ENCODE data around the gene BTG2.
A peak's percentile ranks its signal among the peaks of the same experiment; 100 is the strongest.
"Not testable (repeated sequence)": the region's sequence is repeated elsewhere in the genome, so short reads cannot be mapped to it uniquely, and the experiment has no call there.

Gene BTG2

DNA sequence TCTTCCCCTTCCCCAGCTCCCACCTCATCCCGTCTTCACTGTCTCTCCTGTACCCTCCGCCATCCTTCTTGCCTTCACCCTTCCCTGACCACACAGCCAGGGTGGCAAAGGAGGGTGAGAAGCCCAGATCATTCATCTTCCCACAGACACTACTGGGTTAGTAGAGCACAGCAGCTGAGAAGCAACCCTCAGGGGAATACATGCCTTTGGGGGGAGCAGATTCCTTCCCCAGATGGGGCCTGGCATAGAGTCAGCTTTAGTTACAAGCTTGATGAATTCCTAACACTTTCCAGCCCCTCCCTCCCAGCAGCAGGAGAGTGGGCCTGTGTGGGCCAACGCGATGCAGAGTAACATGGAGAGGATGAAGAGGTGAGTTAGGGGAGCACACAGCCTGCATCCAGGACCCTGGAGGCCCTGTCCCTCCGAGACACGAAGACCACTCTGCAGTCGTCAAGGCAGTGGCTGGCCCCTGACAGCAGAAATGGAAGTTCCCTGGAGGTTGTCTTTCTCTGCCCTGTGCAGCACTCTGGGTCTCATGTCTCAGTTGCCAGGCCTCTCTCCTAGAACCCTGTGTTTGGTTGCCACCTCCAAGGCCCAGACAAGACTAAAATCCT, 8.8 kb upstream of the BTG2 start:
- DNase-seq, result no peak

DNA sequence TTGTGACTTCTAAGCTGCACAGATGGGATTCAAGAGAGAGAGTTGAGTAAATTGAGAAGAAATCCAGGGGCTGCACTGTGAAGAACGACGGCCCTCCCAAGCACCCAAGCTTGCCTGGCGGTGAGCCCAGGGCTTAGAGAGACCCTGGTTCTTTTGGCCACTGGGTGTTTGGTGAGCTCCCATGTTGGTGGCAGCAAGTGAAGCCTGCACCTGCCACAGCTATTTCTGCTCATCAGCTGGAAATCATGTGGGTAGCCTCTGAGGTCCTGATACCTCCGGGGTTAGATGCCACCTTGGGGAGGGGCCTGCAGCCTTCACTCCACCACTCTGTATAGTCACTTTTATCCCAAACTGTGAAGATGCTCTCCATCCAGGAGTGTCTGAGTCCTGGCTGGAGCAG, 6.2 kb upstream of the BTG2 start:
- DNase-seq, result no peak

DNA sequence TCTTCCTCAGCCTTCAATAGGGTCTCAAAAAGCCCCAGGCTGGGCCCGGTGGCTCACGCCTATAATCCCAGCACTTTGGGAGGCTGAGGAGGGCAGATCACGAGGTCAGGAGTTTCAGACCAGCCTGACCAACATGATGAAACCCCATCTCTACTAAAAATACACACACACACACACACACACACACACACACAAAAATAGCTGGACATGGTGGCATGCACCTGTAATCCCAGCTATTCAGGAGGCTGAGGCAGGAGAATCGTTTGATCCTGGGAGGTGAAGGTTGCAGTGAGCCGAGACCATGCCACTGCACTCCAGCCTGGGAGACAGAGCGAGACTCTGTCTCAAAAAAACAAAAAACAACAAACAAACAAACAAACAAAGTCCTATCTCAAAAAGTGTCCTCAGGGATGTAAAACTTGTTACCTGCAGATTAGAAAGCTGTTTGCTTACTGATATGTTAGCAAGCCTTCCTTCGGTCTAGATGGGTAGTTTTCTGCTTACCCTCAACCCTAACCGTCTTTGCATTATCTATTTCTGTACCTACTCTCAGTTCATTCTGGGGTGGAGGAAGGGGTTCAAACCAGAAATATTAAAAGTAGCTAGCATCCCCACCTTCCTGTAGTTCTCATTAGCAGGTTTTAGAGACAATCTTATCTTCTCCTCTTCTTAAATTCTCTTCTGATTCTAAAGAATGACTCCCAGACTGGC, 5.4 kb upstream of the BTG2 start:
- DNase-seq, result not testable (repeated sequence)

DNA sequence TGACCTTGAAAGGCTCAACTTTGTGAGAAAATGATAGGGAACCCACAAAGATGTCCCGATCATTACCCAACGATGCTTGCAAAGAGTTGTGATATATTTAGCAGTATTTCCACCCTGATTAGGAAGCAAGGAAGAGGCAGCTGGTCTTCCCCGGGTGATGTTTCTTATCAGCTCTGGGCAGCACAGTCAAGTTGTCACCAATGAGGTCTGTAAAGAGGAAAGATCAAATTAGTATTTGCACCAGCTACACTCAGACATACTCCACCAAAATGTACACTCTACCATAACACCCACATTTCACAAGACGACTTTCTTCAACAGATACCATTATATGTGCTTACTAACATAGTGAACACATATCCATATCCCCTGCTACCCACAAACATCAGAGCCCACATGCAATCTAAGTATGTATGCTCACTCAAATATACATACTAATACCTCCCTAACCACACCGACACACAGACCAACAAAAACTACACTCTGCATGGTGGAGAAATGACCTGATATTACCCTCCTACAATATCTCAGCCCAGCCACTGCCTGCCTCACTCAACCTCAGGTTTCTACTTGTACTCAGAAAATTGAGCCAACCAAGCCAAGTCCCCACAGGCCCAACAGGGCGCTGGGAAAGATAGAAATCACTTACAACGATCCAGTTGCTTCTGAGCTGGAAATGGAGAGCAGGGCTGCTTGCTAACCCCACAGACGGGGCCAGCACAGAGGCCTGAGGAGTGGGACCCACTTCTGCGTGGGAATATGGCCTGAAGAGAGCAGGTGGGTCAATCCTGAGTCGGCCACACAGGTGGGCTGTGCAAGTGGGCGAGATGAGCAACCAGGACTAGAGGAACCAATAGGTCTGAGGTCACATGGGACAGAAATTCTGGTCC, 4.6 kb upstream of the BTG2 start:
- no peak for DNase-seq

DNA sequence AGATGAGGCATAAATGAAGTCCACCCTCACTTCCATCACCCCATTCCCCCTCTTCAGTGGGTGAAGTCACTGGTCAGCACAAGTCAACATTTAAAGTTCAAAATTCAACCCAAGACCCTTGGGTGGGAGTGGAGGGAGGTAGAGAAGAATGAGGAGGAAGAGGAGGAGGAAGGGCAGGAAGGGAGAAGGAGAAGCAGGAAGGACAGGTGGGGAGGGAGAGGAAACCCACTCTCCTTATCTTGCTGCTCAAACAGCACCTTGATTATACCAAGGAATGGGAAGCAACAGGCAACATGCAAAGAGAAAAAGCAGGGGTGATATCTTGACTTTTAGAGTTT, 4.0 kb upstream of the BTG2 start:
- DNase-seq, result no peak

DNA sequence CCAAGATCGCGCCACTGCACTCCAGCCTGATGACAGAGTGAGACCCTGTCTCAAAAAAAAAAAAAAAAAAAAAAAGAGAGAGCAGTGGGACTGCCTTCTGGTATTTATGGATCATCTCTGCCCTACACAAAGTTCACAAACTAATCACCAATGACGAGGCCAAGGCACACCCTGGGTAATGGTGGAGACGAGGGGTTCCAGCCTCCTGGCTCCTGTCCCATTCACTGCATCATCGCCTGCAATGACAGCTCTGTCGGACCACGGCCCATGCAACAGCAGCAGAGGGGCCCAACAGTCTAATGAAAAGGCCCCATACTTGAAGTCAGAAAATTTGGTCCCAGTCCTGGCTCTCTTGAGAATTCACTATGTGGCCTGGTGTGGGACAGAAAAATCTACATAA, 2.9 kb upstream of the BTG2 start:
- no peak for DNase-seq

DNA sequence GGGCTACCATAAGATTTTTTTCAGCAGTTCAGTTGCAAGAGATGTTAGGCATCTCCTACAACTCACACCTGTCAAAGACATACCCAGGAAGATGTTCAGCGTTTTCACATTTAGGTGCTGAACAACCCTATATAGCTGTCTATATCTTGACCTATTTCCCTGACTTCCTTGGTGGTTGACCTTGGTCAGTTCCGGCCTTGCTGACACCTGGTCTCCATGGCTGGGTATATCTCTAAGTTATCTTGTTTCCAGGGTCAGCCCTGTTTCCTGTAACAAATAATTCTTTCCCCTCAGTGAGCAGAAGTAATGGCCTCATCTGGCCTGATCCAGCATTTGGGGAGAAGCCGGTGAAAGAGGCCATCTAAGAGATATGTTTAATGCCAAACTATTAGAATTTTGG, 2.4 kb upstream of the BTG2 start:
- DNase-seq, result no peak

DNA sequence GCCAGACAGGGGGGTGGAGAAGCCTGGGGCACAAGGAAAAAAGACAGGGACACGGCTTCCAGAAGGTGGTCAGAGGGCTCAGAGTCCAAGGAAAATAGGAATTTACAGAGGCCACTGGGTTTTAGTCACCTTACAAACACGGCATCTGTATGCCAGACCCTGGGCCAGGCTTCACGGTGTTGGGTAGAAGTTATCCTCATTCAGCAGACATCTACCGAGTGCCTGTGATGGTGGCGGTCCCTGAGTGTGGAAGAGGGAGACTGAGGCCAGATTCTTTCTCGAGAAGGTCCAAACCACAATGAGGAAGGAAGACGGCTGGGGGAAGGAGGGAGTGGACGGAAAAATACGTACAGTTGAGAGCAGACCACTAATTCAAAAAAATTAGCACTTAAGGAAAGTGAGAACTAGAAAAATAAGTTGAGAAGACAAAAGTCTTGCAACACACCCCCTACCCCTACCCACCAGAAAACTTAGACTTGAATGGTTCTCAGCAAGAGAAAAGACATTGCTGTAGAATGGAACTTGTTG, 864 bp upstream of the BTG2 start:
- no peak for DNase-seq

DNA sequence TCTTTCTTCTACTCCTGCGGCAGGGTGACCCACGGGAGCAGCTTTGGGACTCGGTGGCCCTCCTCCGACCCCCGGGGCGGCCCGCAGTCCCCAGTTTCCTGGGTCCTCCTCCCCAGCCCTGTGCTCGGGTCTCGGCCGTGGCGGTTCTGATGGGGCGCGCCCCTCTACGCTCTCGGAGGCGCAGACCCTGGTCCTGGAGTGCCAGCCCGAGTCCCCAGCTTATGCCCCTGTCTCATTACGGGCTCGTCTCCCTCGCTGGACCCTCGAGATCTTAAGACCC, 430 bp downstream of the BTG2 start:
- no peak for DNase-seq

DNA sequence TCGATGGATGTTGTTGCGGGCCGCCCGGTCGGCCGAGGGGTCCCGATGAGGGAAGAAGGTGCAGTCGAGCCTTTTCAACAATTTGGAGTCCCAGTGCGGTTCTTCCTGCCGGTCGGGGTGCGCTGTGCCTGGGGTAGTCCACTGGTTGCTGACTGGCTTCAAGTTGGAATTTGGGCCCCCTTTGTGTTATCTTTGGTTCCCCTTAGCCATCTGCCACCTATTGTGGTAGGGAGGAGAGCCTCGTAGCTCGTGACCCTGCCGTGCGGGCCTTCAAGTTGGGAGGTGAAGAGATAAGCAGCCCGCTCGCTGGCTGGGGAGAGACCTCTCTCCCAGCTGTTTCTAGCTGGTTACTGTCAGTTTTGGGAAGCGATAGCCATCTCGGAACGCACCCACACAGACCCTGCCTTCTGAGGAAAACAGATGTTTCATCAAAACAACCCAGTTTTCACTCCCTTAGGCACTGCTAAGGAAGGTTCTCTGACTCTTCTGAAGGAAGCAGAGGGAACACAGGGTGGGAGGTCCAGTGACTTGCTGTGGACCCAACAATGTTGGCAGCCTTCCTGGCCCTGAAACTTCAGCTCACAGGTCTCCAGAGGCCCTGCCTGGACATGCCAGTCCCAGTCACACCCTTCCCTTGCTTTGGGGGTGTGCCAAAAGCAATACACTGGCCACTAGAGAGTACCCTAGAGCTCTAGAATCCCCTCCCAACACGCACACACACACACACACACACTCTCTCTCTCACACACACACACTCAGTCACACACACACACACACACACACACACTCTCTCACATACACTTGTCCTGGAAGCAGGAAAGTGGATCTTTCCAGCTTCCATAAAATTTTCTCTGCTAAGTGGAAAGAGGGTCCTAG, 1.0 kb downstream of the BTG2 start:
- peak; percentile 80 to 95 for DNase-seq

DNA sequence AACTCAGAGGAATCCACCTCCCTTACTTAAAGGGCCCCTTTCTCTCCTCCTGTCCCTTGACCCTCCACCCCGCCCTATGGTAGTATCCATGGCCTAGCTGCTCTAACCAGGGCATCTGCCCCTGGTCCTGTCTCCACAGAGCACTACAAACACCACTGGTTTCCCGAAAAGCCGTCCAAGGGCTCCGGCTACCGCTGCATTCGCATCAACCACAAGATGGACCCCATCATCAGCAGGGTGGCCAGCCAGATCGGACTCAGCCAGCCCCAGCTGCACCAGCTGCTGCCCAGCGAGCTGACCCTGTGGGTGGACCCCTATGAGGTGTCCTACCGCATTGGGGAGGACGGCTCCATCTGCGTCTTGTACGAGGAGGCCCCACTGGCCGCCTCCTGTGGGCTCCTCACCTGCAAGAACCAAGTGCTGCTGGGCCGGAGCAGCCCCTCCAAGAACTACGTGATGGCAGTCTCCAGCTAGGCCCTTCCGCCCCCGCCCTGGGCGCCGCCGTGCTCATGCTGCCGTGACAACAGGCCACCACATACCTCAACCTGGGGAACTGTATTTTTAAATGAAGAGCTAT, 1.7 kb downstream of the BTG2 start:
- DNase-seq, result no peak

DNA sequence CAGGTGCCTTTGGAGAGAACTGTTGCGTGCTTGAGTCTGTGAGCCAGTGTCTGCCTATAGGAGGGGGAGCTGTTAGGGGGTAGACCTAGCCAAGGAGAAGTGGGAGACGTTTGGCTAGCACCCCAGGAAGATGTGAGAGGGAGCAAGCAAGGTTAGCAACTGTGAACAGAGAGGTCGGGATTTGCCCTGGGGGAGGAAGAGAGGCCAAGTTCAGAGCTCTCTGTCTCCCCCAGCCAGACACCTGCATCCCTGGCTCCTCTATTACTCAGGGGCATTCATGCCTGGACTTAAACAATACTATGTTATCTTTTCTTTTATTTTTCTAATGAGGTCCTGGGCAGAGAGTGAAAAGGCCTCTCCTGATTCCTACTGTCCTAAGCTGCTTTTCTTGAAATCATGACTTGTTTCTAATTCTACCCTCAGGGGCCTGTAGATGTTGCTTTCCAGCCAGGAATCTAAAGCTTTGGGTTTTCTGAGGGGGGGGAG, 2.4 kb downstream of the BTG2 start:
- DNase-seq, result no peak

DNA sequence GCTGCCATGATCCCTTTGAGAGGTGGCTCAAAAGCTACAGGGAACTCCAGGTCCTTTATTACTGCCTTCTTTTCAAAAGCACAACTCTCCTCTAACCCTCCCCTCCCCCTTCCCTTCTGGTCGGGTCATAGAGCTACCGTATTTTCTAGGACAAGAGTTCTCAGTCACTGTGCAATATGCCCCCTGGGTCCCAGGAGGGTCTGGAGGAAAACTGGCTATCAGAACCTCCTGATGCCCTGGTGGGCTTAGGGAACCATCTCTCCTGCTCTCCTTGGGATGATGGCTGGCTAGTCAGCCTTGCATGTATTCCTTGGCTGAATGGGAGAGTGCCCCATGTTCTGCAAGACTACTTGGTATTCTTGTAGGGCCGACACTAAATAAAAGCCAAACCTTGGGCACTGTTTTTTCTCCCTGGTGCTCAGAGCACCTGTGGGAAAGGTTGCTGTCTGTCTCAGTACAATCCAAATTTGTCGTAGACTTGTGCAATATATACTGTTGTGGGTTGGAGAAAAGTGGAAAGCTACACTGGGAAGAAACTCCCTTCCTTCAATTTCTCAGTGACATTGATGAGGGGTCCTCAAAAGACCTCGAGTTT, 3.1 kb downstream of the BTG2 start:
- DNase-seq, result no peak

DNA sequence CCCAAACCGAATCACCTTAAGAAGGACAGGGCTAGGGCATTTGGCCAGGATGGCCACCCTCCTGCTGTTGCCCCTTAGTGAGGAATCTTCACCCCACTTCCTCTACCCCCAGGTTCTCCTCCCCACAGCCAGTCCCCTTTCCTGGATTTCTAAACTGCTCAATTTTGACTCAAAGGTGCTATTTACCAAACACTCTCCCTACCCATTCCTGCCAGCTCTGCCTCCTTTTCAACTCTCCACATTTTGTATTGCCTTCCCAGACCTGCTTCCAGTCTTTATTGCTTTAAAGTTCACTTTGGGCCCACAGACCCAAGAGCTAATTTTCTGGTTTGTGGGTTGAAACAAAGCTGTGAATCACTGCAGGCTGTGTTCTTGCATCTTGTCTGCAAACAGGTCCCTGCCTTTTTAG, 3.6 kb downstream of the BTG2 start:
- no peak for DNase-seq

DNA sequence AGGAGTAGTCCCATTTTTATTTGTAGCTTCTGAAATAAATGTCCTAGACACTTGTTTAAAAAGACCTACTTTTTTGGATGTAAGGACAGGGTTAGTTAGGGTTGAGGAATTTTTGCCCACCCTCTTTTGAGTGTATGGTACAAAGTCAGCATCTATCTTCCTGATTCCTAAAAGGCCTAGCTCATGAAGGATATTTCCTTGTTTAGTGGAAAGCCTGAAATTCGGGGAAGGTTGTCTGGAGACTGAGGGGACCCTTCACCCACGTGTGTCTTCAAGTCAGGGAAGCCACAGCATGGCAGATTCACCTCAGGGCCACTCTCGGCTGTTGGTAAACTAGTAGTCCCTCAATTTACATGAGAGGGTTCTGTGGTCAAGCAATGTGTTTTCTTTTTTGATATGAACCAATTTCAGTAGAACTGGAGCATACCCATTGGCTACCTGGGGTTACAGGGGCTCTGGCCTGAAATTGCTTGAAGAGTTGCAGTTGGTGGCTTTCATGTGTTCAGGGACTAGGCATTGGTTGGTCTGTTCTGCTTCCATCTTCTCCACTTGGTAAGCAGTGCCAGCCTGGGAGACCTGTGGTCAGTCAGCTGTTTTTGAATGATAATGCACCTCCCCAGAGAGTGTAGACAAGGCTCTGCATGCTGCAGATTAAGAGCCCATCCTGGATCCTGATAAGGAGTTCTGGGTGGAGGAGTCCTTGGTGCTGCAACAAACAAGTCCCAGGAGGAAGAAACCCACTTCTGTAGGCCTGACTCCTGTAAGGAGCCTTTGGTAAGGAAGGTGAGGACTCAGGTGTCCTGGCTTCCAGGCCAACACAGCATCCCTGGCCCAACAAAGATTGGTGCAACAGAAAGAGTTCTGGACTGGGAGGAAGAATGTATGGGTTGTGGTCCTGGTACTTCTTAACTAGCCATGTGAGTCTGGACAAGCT, 6.3 kb downstream of the BTG2 start:
- DNase-seq, result no peak

DNA sequence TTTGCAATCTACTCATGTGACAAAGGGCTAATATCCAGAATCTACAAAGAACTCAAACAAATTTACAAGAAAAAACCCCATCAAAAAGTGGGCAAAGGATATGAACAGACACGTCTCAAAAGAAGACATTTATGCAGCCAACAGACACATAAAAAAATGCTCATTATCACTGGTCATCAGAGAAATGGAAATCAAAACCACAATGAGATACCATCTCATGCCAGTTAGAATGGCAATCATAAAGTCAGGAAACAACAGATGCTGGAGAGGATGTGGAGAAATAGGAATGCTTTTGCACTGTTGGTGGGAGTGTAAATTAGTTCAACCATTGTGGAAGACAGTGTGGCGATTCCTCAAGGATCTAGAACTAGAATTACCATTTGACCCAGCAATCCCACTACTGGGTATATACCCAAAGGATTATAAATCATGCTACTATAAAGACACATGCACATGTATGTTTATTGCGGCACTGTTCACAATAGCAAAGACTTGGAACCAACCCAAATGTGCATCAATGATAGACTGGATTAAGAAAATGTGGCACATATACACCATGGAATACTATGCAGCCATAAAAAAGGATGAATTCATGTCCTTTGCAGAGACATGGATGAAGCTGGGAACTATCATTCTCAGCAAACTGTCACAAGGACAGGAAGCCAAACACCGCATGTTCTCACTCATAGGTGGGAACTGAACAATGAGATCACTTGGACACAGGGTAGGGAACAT, 8.9 kb downstream of the BTG2 start:
- DNase-seq, result not testable (repeated sequence)

DNA sequence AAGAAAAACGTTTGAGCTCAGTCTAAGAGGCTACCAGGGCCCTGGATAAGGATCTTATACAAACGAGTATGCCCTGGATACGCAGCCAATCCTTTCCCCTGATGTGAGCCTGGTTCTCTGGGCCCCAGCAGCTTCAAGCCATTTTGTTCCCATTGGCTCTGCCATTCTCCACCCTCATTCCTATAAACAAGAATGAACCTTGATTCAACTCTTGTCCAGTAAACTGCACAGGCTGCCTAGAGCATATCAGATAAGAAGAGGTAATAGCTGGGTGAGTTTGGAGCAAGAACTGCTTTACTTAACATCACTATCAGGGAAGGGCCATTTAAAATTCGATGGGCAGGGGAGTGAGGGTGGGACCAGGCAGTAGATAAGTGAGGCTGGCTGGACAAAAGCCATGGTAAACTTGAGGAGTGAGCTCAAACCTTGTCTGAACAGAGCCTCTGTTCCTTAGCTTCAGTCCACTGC, 11.3 kb downstream of the BTG2 start:
- no peak for DNase-seq

DNA sequence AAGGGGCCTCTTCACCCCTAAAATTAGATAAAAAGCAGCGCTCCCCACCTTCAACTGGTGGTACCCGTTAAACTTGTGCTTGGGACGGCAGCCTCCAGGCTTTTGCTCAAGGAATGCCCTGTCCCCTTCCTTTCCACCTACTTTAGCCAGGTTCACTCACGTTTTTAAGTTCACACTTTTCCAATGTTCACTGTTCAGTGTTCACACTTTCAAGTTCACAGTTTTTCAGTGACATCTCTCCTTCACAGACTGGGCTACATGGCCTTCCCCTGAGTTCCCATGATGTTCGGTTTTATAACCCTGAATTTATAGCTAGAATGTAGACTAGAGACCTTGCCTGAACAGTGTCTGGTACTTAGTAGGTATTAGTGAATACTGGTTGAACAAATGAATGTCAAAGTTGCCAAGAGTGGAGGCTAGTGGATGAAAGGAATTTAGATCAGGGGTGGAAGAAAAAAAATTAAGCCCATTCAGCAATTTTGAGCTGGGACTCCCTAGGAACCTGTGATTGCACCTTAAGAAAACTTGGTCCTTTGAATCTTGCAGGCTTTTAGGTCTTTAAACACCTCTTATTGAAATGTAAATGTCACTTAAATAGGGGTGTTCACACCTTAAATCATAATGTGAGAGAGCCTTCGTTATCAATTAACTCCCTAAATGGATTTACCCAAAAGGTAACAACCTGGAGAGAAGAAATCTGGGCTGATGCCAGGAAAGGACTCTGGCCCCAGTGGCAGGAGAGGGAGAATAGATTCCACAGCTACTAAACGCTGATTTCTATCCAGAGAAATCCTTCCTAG, 12.3 kb downstream of the BTG2 start:
- no peak for DNase-seq

DNA sequence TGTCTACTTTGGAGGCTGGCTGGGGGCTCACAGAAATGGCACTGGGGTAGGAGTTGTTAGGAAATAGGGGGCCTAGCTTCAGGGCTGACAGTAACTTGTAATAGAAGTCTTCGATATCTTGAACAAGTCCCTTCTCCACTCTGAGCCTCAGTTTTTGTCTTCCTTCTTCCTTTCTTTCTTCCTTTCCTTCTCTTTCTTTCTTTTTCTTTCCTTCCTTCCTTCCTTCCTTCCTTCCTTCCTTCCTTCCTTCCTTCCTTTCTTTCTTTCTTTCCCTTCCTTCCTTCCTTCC, 12.9 kb downstream of the BTG2 start:
- DNase-seq, result no peak
